OCI-LY3 (cell line): ENCODE results near the gene CES1.

Experiments
- H2AFZ ChIP-seq: fragments of 200-600, 300-600 bp; shearing (Covaris generic); 2 replicates; pipeline ENCODE4 v1.6.0; 2014; ENCODE audit warnings: antibody characterized with exemption, low read depth, low read length
- H3K27ac ChIP-seq: fragments of 200-600, 300-600 bp; sonication (generic); 2 replicates; pipeline ENCODE4 v1.5.1; 2014; ENCODE audit warnings: mild to moderate bottlenecking, low read length, moderate library complexity, mixed read lengths
- H3K27me3 ChIP-seq: fragments of 200-600, 300-600 bp; sonication (generic); 2 replicates; pipeline ENCODE4 v1.6.1; 2014; ENCODE audit warnings: low read depth, low read length, mixed read lengths
- H3K36me3 ChIP-seq: fragments of 200-600, 300-600 bp; sonication (generic); replicated peaks from 2 replicates; pipeline ENCODE3; 2014; ENCODE audit warnings: low read depth, low read length, mixed read lengths
- H3K4me1 ChIP-seq: fragments of 300-600, 200-600 bp; sonication (generic); 2 replicates; pipeline ENCODE4 v1.6.1; 2014; ENCODE audit warnings: low read length, mixed read lengths
- H3K4me2 ChIP-seq: fragments of 200-600, 300-600 bp; sonication (generic); 2 replicates; pipeline ENCODE4 v1.6.1; 2014; ENCODE audit warnings: low read length, mixed read lengths
- H3K4me3 ChIP-seq: fragments of 300-600, 200-600 bp; sonication (generic); 2 replicates; pipeline ENCODE4 v1.5.1; 2014; ENCODE audit warnings: antibody characterized with exemption, mild to moderate bottlenecking, low read length, moderate library complexity
- H3K79me2 ChIP-seq: fragments of 300-600, 200-600 bp; shearing (Covaris generic); 2 replicates; pipeline ENCODE4 v1.6.1; 2014; ENCODE audit warnings: mild to moderate bottlenecking, low read length, mixed read lengths
- H3K9ac ChIP-seq: fragments of 300-600, 200-600 bp; shearing (Covaris generic); 2 replicates; pipeline ENCODE4 v1.6.0; 2014; ENCODE audit warnings: mild to moderate bottlenecking, low read length, moderate library complexity
- H3K9me3 ChIP-seq: fragments of 200-600, 300-600 bp; shearing (Covaris generic); 2 replicates; pipeline ENCODE4 v1.6.1; 2014; ENCODE audit warnings: low read length, mixed read lengths; ENCODE audit not compliant: insufficient read depth
- H4K20me1 ChIP-seq: fragments of 200-600, 300-600 bp; sonication (generic); 2 replicates; pipeline ENCODE4 v1.6.1; 2016; ENCODE audit warnings: low read length, mixed read lengths; ENCODE audit not compliant: insufficient read depth
- CTCF ChIP-seq: fragments of 200-600, 300-600 bp; sonication (generic); IDR thresholded peaks from 2 replicates; pipeline ENCODE4 v1.5.1; 2014; ENCODE audit warnings: antibody characterized with exemption, low read length, low read depth
- EZH2phosphoT487 ChIP-seq: fragments of 200-600 bp; shearing (Covaris generic); IDR thresholded peaks from 2 replicates; pipeline ENCODE4 v1.6.1; 2018; ENCODE audit warnings: antibody characterized with exemption, mixed run types, low read depth

Gene CES1

GRCh38 chr16:55778757-55779156, 54.1 kb downstream of the CES1 start:
- Histone ChIP-seq H4K20me1 (no peaks in the 10 kb centered on the region), H3K4me3 (no peak overlapping the region), H3K27ac (no peak overlapping the region), H2AFZ (no peak overlapping the region), H3K27me3 (no peaks in the 10 kb centered on the region; the same call in 1 of the 2 replicates), H3K4me2 (no peak overlapping the region), H3K9me3 (no peaks in the 10 kb centered on the region), H3K36me3 (no peaks in the 10 kb centered on the region), H3K4me1 (no peaks in the 10 kb centered on the region), H3K79me2 (no peaks in the 10 kb centered on the region), H3K9ac (no peak overlapping the region)
- TF ChIP-seq EZH2phosphoT487 (no peak), CTCF (no peak)

GRCh38 chr16:55775857-55776256, 57.0 kb downstream of the CES1 start:
- Histone ChIP-seq H3K79me2 (no peaks in the 10 kb centered on the region), H3K4me1 (no peaks in the 10 kb centered on the region), H3K27ac (no peak overlapping the region), H3K4me3 (no peak overlapping the region), H4K20me1 (no peaks in the 10 kb centered on the region), H2AFZ (no peak overlapping the region), H3K9me3 (no peaks in the 10 kb centered on the region), H3K27me3 (no peaks in the 10 kb centered on the region; the same call in 1 of the 2 replicates), H3K9ac (no peak overlapping the region), H3K4me2 (no peak overlapping the region), H3K36me3 (no peaks in the 10 kb centered on the region)
- TF ChIP-seq CTCF = no peak
- no peak for TF ChIP-seq EZH2phosphoT487

- Histone ChIP-seq H3K4me3 (no peak overlapping the region), H3K36me3 (no peaks in the 10 kb centered on the region), H3K9ac (no peak overlapping the region), H3K27ac (no peak overlapping the region), H3K9me3 (no peaks in the 10 kb centered on the region), H2AFZ (no peak overlapping the region), H3K27me3 (no peaks in the 10 kb centered on the region; the same call in 1 of the 2 replicates), H4K20me1 (no peaks in the 10 kb centered on the region), H3K4me1 (no peaks in the 10 kb centered on the region), H3K79me2 (no peaks in the 10 kb centered on the region), H3K4me2 (no peak overlapping the region)
- no peak for TF ChIP-seq CTCF
- no peak for TF ChIP-seq EZH2phosphoT487
Observed at GRCh38 chr16:55773859-55774549, 58.9 kb downstream of the CES1 start.

- TF ChIP-seq EZH2phosphoT487 = no peak
- no peak for TF ChIP-seq CTCF
- Histone ChIP-seq H3K9ac (no peak overlapping the region), H3K4me1 (no peaks in the 10 kb centered on the region), H3K27me3 (no peaks in the 10 kb centered on the region), H3K79me2 (no peaks in the 10 kb centered on the region), H3K4me3 (no peak overlapping the region), H3K27ac (no peak overlapping the region), H2AFZ (no peak overlapping the region), H3K4me2 (no peak overlapping the region), H3K9me3 (no peaks in the 10 kb centered on the region), H3K36me3 (no peaks in the 10 kb centered on the region), H4K20me1 (no peaks in the 10 kb centered on the region)
Observed at GRCh38 chr16:55765161-55765560, 67.7 kb downstream of the CES1 start.
